H1 (cell line): ENCODE results near the gene CAPN15. TPM values are rescaled to one million over a fixed set of nuclear protein-coding genes. Genes with fewer than 3 reads are reported as not detected.

Experiments
- CTCF ChIA-PET: fragments of 300-600 bp; sonication (Branson Sonifier 250); formaldehyde crosslinking; loops from one replicate; lab custom pipeline; 2021; ENCODE audit not compliant: partially characterized antibody; lab: Charles Lee
- POLR2A ChIA-PET: fragments of 300-600 bp; sonication (Branson Sonifier 250); formaldehyde crosslinking; loops from one replicate; lab custom pipeline; 2021; ENCODE audit warnings: inconsistent platforms; ENCODE audit not compliant: partially characterized antibody; lab: Charles Lee
- DNase-seq, 2 experiments: peaks; one replicate each; pipeline versions ENCODE4 v3.0.0 to v3.0.0-alpha.2; 2010 to 2022; ENCODE audit warnings: low spot score in 2 of 2, low read depth in 1 of 2, mixed read lengths in 1 of 2
- FAIRE-seq: peaks from 2 replicates; lab custom pipeline; 2011; peaks lifted over from hg19 to GRCh38; lab: Jason Lieb, UNC
- H2AFZ ChIP-seq: 2 replicates; pipeline ENCODE4 v1.8.1; 2012; ENCODE audit warnings: low read length, inconsistent platforms
- H2AK5ac ChIP-seq: 2 replicates; pipeline ENCODE4 v1.6.1; 2013; ENCODE audit warnings: low read depth, low read length
- H2BK120ac ChIP-seq: replicated peaks from 2 replicates; pipeline ENCODE3; 2013; ENCODE audit warnings: low read depth, low read length, inconsistent platforms
- H2BK12ac ChIP-seq: 2 replicates; pipeline ENCODE4 v1.6.1; 2013; ENCODE audit warnings: low read depth, low read length
- H2BK15ac ChIP-seq: 2 replicates; pipeline ENCODE4 v1.6.1; 2013; ENCODE audit warnings: low read length
- H2BK20ac ChIP-seq: 2 replicates; pipeline ENCODE4 v1.6.1; 2013; ENCODE audit warnings: low read length
- H2BK5ac ChIP-seq: 2 replicates; pipeline ENCODE4 v1.6.1; 2013; ENCODE audit warnings: low read depth, low read length
- H3K14ac ChIP-seq: 2 replicates; pipeline ENCODE4 v1.6.1; 2013; ENCODE audit warnings: inconsistent platforms; ENCODE audit not compliant: insufficient read length
- H3K18ac ChIP-seq: 2 replicates; pipeline ENCODE4 v1.6.1; 2013; ENCODE audit warnings: low read length; ENCODE audit errors: extremely low read depth
- H3K23ac ChIP-seq: 2 replicates; pipeline ENCODE4 v1.6.1; 2013; ENCODE audit warnings: inconsistent platforms; ENCODE audit not compliant: insufficient read length
- H3K23me2 ChIP-seq: 2 replicates; pipeline ENCODE4 v1.6.1; 2013; ENCODE audit warnings: low read depth, low read length
- H3K27ac ChIP-seq: 2 replicates; pipeline ENCODE4 v1.6.1; 2011; ENCODE audit warnings: low read depth, low read length, inconsistent platforms
- H3K27me3 ChIP-seq, 4 experiments: replicated peaks in 1 of 4; 1 replicate in 1 of 4; 2 replicates in 3 of 4; pipeline versions ENCODE4 v1.6.1 to v1.8.1; 2011 to 2013; ENCODE audit warnings: low read length in 3 of 4, mild to moderate bottlenecking in 3 of 4, inconsistent platforms in 2 of 4, mixed read lengths in 2 of 4, moderate library complexity in 1 of 4; ENCODE audit not compliant: control insufficient read depth in 3 of 4, insufficient read depth in 3 of 4; ENCODE audit errors: extremely low read depth in 1 of 4
- H3K36me3 ChIP-seq, 4 experiments: 2 replicates each; pipeline versions ENCODE4 v1.6.1 to v1.8.1; 2011 to 2013; ENCODE audit warnings: mild to moderate bottlenecking in 4 of 4, low read length in 3 of 4, moderate library complexity in 2 of 4, control low read depth in 1 of 4, inconsistent platforms in 1 of 4; ENCODE audit not compliant: insufficient read depth in 4 of 4, control insufficient read depth in 2 of 4
- H3K4ac ChIP-seq: replicated peaks from 2 replicates; pipeline ENCODE3; 2013; ENCODE audit warnings: low read length, low read depth, mixed read lengths, inconsistent platforms; ENCODE audit not compliant: insufficient read length
- H3K4me1 ChIP-seq, 4 experiments: replicated peaks in 1 of 4; 1 replicate in 1 of 4; 2 replicates in 3 of 4; pipeline versions ENCODE4 v1.6.1 to v1.8.1; 2011 to 2013; ENCODE audit warnings: low read length in 3 of 4, inconsistent platforms in 2 of 4, mixed read lengths in 1 of 4; ENCODE audit not compliant: insufficient read depth in 4 of 4, control insufficient read depth in 3 of 4
- H3K4me2 ChIP-seq, 2 experiments: 2 replicates each; pipeline versions ENCODE4 v1.6.1 to v1.8.1; 2011 to 2013; ENCODE audit warnings: low read depth in 2 of 2, low read length in 2 of 2, control low read depth in 1 of 2, inconsistent platforms in 1 of 2, mild to moderate bottlenecking in 1 of 2; ENCODE audit not compliant: insufficient read depth in 1 of 2
- H3K4me3 ChIP-seq, 4 experiments: fragments of 200-600, 300-600 bp in 1 of 4; sonication (generic), shearing (Covaris generic), sonication (Bioruptor Twin) in 1 of 4; 2 replicates each; pipeline versions ENCODE4 v1.5.1 to v1.8.1; 2011 to 2016; ENCODE audit warnings: low read length in 4 of 4, low read depth in 3 of 4, control low read depth in 2 of 4, inconsistent platforms in 2 of 4, mild to moderate bottlenecking in 2 of 4, mixed read lengths in 1 of 4, moderate library complexity in 1 of 4; ENCODE audit not compliant: insufficient read depth in 2 of 4; ENCODE audit errors: extremely low read depth in 1 of 4
- H3K56ac ChIP-seq: replicated peaks from 2 replicates; pipeline ENCODE3; 2013; ENCODE audit warnings: low read depth, mild to moderate bottlenecking, mixed read lengths, low read length, inconsistent platforms; ENCODE audit not compliant: insufficient read length
- H3K79me1 ChIP-seq: 2 replicates; pipeline ENCODE4 v1.6.1; 2013; ENCODE audit warnings: low read depth, low read length, control low read depth
- H3K79me2 ChIP-seq, 2 experiments: 2 replicates each; pipeline versions ENCODE4 v1.6.1 to v1.8.1; 2012 to 2013; ENCODE audit warnings: low read length in 2 of 2, mild to moderate bottlenecking in 2 of 2, inconsistent platforms in 1 of 2; ENCODE audit not compliant: insufficient read depth in 2 of 2, control insufficient read depth in 1 of 2
- H3K9ac ChIP-seq, 4 experiments: replicated peaks in 1 of 4; 1 replicate in 1 of 4; 2 replicates in 3 of 4; pipeline versions ENCODE4 v1.6.1 to v1.8.1; 2011 to 2013; ENCODE audit warnings: low read depth in 3 of 4, low read length in 3 of 4, control low read depth in 2 of 4, mild to moderate bottlenecking in 2 of 4, moderate library complexity in 2 of 4, inconsistent platforms in 1 of 4; ENCODE audit errors: extremely low read depth in 1 of 4
- H3K9me3 ChIP-seq, 2 experiments: 2 replicates each; pipeline versions ENCODE4 v1.6.1 to v1.8.1; 2012 to 2013; ENCODE audit warnings: mild to moderate bottlenecking in 2 of 2, moderate library complexity in 2 of 2, control low read depth in 1 of 2, inconsistent platforms in 1 of 2, low read depth in 1 of 2, low read length in 1 of 2, mixed read lengths in 1 of 2; ENCODE audit not compliant: insufficient read depth in 2 of 2
- H4K20me1 ChIP-seq, 2 experiments: replicated peaks in 1 of 2; 2 replicates each; pipeline versions ENCODE3 to v1.8.1; 2011 to 2013; ENCODE audit warnings: inconsistent platforms in 2 of 2, low read length in 2 of 2, mild to moderate bottlenecking in 1 of 2; ENCODE audit not compliant: insufficient read depth in 2 of 2, control insufficient read depth in 1 of 2
- H4K5ac ChIP-seq: 2 replicates; pipeline ENCODE4 v1.6.1; 2013; ENCODE audit warnings: low read length, low read depth, mixed read lengths, inconsistent platforms; ENCODE audit not compliant: insufficient read length
- H4K8ac ChIP-seq: 2 replicates; pipeline ENCODE4 v1.8.0; 2013; ENCODE audit warnings: mild to moderate bottlenecking, moderate library complexity, low read length, inconsistent platforms; ENCODE audit not compliant: insufficient read depth; ENCODE audit errors: extremely low read depth
- H4K91ac ChIP-seq: replicated peaks from 2 replicates; pipeline ENCODE3; 2013; ENCODE audit warnings: low read length, mixed read lengths, inconsistent platforms; ENCODE audit not compliant: insufficient read length
- CTBP2 ChIP-seq: IDR thresholded peaks from 2 replicates; pipeline ENCODE4 v1.7.0; 2011; ENCODE audit warnings: borderline replicate concordance, mild to moderate bottlenecking, moderate library complexity, mixed read lengths, low read length; ENCODE audit not compliant: insufficient read depth, insufficient read length
- KDM4A ChIP-seq: IDR thresholded peaks from one replicate; pipeline ENCODE4 v1.7.1; 2012; ENCODE audit warnings: low read depth, mild to moderate bottlenecking, moderate library complexity, low read length, inconsistent platforms; ENCODE audit not compliant: severe bottlenecking
- MAFK ChIP-seq: IDR thresholded peaks from 2 replicates; pipeline ENCODE4 v1.6.1; 2012; ENCODE audit warnings: low read depth, mild to moderate bottlenecking, improper control_type of control experiment, low read length
- NANOG ChIP-seq: IDR thresholded peaks from 2 replicates; pipeline ENCODE4 v1.6.1; 2011; ENCODE audit warnings: low read length, low read depth, mild to moderate bottlenecking, inconsistent platforms; ENCODE audit not compliant: insufficient read depth, poor library complexity, severe bottlenecking
- RAD21 ChIP-seq, 2 experiments: IDR thresholded peaks in 1 of 2; conservative IDR thresholded peaks in 1 of 2; 2 replicates each; pipeline ENCODE4 v1.6.1; 2011; ENCODE audit warnings: low read depth in 2 of 2, low read length in 2 of 2, improper control_type of control experiment in 1 of 2, inconsistent platforms in 1 of 2, mild to moderate bottlenecking in 1 of 2, moderate library complexity in 1 of 2
- TAF7 ChIP-seq: optimal IDR thresholded peaks from 2 replicates; pipeline ENCODE3; 2011; ENCODE audit warnings: low read depth, mild to moderate bottlenecking, inconsistent platforms, low read length, moderate library complexity, borderline replicate concordance
- TEAD4 ChIP-seq: IDR thresholded peaks from 2 replicates; pipeline ENCODE4 v1.6.1; 2012; ENCODE audit warnings: low read depth, low read length, inconsistent platforms, mixed read lengths
- WGBS, 2 experiments: shearing (Covaris generic) in 1 of 2; methylation state at CpG; one replicate each; pipeline versions ENCODE4 v1.1.6 to v1.1.7; 2013 to 2015; ENCODE audit warnings: low lambda C conversion rate in 2 of 2, mixed read lengths in 2 of 2, inconsistent platforms in 1 of 2, low coverage in 1 of 2, missing lambda C conversion rate in 1 of 2; ENCODE audit not compliant: insufficient replicate concordance in 2 of 2, insufficient coverage in 1 of 2, insufficient read length in 1 of 2; ENCODE audit errors: extremely low coverage in 1 of 2, missing lambda C conversion rate in 1 of 2; 5-methylcytosine and 5-hydroxymethylcytosine counted together
- polyA plus RNA-seq, 7 experiments: library from polyadenylated mRNA; depleted of rRNA in 3 of 7; stranded (reverse) in 5 of 7; unstranded in 2 of 7; fragments of >200 nt in 5 of 7; fragments of 200-250 nt in 2 of 7; gene quantifications; 1 replicate in 5 of 7; 2 replicates in 1 of 7; 4 replicates in 1 of 7; pipeline versions ENCODE4 v1.2.1 to v1.2.3, GENCODE V29; 2011 to 2013; ENCODE audit warnings: missing spikeins in 2 of 7, mixed read lengths in 2 of 7
- total RNA-seq: library from RNA; stranded (reverse); fragmentation: NEBNext Ultra II Directional; extraction: Animal tissue kit (Norgen Biotek cat#: 25700); gene quantifications from 2 replicates; pipeline ENCODE4 v1.2.1, GENCODE V29; 2021

Gene CAPN15
- total and polyA plus RNA-seq, 2 of the 8 experiments (the other 6 are each of a cell fraction or from before 2014, with no cell fraction given), result 38.9 to 76.9 TPM

DNA sequence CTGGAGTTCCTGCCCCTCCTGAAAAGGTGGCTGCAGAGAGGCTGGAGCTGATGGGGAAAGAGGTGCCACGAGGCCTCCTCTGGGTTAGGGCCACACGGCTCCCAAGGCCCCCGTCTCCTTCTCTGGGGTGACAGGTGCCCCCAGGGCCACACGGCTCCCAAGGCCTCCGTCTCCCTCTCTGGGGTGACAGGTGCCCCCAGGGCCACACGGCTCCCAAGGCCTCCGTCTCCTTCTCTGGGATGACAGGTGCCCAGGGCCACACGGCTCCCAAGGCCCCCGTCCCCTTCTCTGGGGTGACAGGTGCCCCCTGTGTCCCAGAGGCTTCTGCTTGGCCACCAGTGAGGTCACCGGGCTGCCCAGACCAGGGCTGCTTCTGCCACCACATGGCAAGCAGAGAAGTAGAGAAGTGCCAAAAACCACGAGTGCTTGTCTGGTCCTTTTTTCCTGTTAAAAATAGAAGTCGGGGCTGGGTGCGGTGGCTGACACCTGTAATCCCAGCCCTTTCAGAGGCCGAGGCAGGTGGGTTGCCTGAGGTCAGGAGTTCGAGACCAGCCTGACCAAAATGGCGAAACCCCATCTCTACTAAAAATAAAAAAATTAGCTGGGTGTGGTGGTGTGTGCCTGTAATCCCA, 4.1 kb downstream of the CAPN15 start:
- DNase-seq (no peak), FAIRE-seq (no peak)
- Histone ChIP-seq H3K9ac (no peak overlapping the region), H3K4ac (no peak overlapping the region), H2AK5ac (no peak overlapping the region), H3K9me3 (no peaks in the 10 kb centered on the region), H3K56ac (no peak overlapping the region), H2AFZ (no peak overlapping the region), H3K23ac (no peak overlapping the region), H2BK15ac (no peak overlapping the region), H2BK5ac (no peak overlapping the region), H3K79me1 (peaks cover 16% of the 10 kb centered on the region), H3K36me3 (no peaks in the 10 kb centered on the region; a peak in 1 of 8 replicates), H4K91ac (no peak overlapping the region), H3K4me3 (no peak overlapping the region), H3K14ac (no peak overlapping the region), H2BK20ac (no peak overlapping the region), H4K20me1 (peaks cover 13 to 38% of the 10 kb centered on the region in 2 experiments), H3K27me3 (no peaks in the 10 kb centered on the region), H4K5ac (no peak overlapping the region), H3K4me2 (no peak overlapping the region), H3K18ac (no peak overlapping the region), H4K8ac (no peak overlapping the region), H2BK120ac (no peak overlapping the region), H2BK12ac (no peak overlapping the region), H3K4me1 (peaks cover 0 to 13% (median 6%) of the 10 kb centered on the region in 4 experiments; a peak in 5 of 7 replicates), H3K23me2 (peaks cover 4% of the 10 kb centered on the region; the same call in 1 of the 2 replicates), H3K27ac (no peak overlapping the region), H3K79me2 (peaks cover 6 to 58% of the 10 kb centered on the region in 2 experiments; a peak in 3 of 4 replicates)
- ChIA-PET CTCF (interaction anchor here (1.1 to 3.0 kb wide), 6 partner anchors 8 to 83 kb away, joined by 4 to 14 read pairs (median 5); no protein-coding TSS in a partner anchor), POLR2A (interaction anchor here (0.8 to 1.9 kb wide), 3 partner anchors 9 to 42 kb away, joined by 4 to 6 read pairs (median 4); no protein-coding TSS in a partner anchor)
- WGBS, 2 experiments, result 92% methylated on average over 16 of the region's 16 CpGs; no CpG with 5 or more reads in 1 of the 2 experiments
- TF ChIP-seq TEAD4 (no peak), MAFK (no peak), KDM4A (no peak), CTBP2 (no peak), RAD21 (IDR thresholded peaks at IDR 0.05 in 1 of 2, conservative IDR thresholded peaks at IDR 0.05 in 1 of 2; ENCODE audit: low read depth in 2 of 2, low read length in 2 of 2) (no peak), TAF7 (no peak), NANOG (no peak)
